Liver (tissue), 9 donors: ENCODE data around the gene FLRT2. TPM values are rescaled to one million over a fixed set of nuclear protein-coding genes. Genes with fewer than 3 reads are reported as not detected.

Source experiments
- DNase-seq: peaks from one replicate; pipeline ENCODE4 v3.0.0-alpha.2; 2017; ENCODE audit warnings: low spot score
- H3K27ac ChIP-seq, 2 donors: one replicate each; pipeline ENCODE4 v1.7.0; 2013; ENCODE audit warnings: inconsistent platforms in 2 of 2, low read length in 2 of 2, control low read depth in 1 of 2, low read depth in 1 of 2, mild to moderate bottlenecking in 1 of 2
- H3K27me3 ChIP-seq, 4 donors: one replicate each; pipeline versions ENCODE4 v1.6.1 to v1.7.0; 2013; ENCODE audit warnings: low read length in 3 of 4, inconsistent platforms in 1 of 4, mild to moderate bottlenecking in 1 of 4, moderate library complexity in 1 of 4; ENCODE audit not compliant: control insufficient read depth in 4 of 4, insufficient read depth in 4 of 4
- H3K36me3 ChIP-seq, 4 donors: one replicate each; pipeline versions ENCODE4 v1.6.1 to v1.7.0; 2013; ENCODE audit warnings: low read length in 3 of 4, mild to moderate bottlenecking in 3 of 4, low read depth in 1 of 4, moderate library complexity in 1 of 4; ENCODE audit not compliant: control insufficient read depth in 4 of 4, insufficient read depth in 3 of 4
- H3K4me1 ChIP-seq, 4 donors: one replicate each; pipeline versions ENCODE4 v1.6.1 to v1.7.0; 2013; ENCODE audit warnings: low read length in 3 of 4, mild to moderate bottlenecking in 3 of 4, moderate library complexity in 1 of 4; ENCODE audit not compliant: control insufficient read depth in 4 of 4, insufficient read depth in 4 of 4
- H3K4me3 ChIP-seq, 3 donors: one replicate each; pipeline versions ENCODE4 v1.6.1 to v1.7.0; 2013; ENCODE audit warnings: low read length in 3 of 3, control low read depth in 1 of 3, low read depth in 1 of 3, mild to moderate bottlenecking in 1 of 3
- H3K9ac ChIP-seq, 2 donors: one replicate each; pipeline ENCODE4 v1.7.0; 2013; ENCODE audit warnings: low read length in 2 of 2, mild to moderate bottlenecking in 2 of 2, moderate library complexity in 2 of 2, control low read depth in 1 of 2, low read depth in 1 of 2
- H3K9me3 ChIP-seq, 4 donors: one replicate each; pipeline versions ENCODE4 v1.6.1 to v1.7.0; 2013; ENCODE audit warnings: low read length in 3 of 4; ENCODE audit not compliant: control insufficient read depth in 4 of 4
- EGR1 ChIP-seq, 2 donors: IDR thresholded peaks; 2 replicates each; pipeline ENCODE4 v1.6.1; 2016 to 2018; ENCODE audit warnings: antibody characterized with exemption in 2 of 2, low read depth in 2 of 2
- FOXA1 ChIP-seq: IDR thresholded peaks from 2 replicates; pipeline ENCODE4 v1.6.1; 2016; ENCODE audit warnings: antibody characterized with exemption
- GABPA ChIP-seq, 2 donors: IDR thresholded peaks in 1 of 2; conservative IDR thresholded peaks in 1 of 2; 2 replicates each; pipeline ENCODE4 v1.6.1; 2016; ENCODE audit warnings: antibody characterized with exemption in 2 of 2, mild to moderate bottlenecking in 1 of 2, moderate library complexity in 1 of 2
- HNF4A ChIP-seq, 2 donors: conservative IDR thresholded peaks; 2 replicates each; pipeline ENCODE4 v1.6.1; 2016; ENCODE audit warnings: antibody characterized with exemption in 2 of 2, mild to moderate bottlenecking in 2 of 2
- JUND ChIP-seq, 2 donors: IDR thresholded peaks; 2 replicates each; pipeline ENCODE4 v1.6.1; 2016; ENCODE audit warnings: antibody characterized with exemption in 2 of 2
- RXRA ChIP-seq, 2 donors: IDR thresholded peaks; 2 replicates each; pipeline ENCODE4 v1.6.1; 2017 to 2018; ENCODE audit warnings: antibody characterized with exemption in 2 of 2, mild to moderate bottlenecking in 1 of 2
- SP1 ChIP-seq: IDR thresholded peaks from 2 replicates; pipeline ENCODE4 v1.6.1; 2018; ENCODE audit warnings: antibody characterized with exemption, mild to moderate bottlenecking
- YY1 ChIP-seq: IDR thresholded peaks from 2 replicates; pipeline ENCODE4 v1.6.1; 2016; ENCODE audit warnings: antibody characterized with exemption, mild to moderate bottlenecking
- WGBS: extraction: QIAGEN DNeasy Blood & Tissue Kit; methylation state at CpG from one replicate; pipeline ENCODE4 v1.1.7; 2013; 5-methylcytosine and 5-hydroxymethylcytosine counted together
- polyA plus RNA-seq, 2 donors: library from polyadenylated mRNA; stranded (reverse) in 1 of 2; unstranded in 1 of 2; fragments of 200-250 nt in 1 of 2; fragments of >200 nt in 1 of 2; fragmentation: Nextera tagmentation in 1 of 2; extraction: Ambion mirVana in 1 of 2; gene quantifications; one replicate each; pipeline versions ENCODE4 v1.2.1 to v1.2.3, GENCODE V29; 2013 to 2015
- total RNA-seq, 2 donors: library from RNA; depleted of rRNA; stranded (reverse); fragments of >200 nt; gene quantifications; one replicate each; pipeline ENCODE4 v1.2.3, GENCODE V29; 2014
- TF ChIP-seq, protein P1 (sequence below): fragments of 150-350 bp; IDR thresholded peaks from 2 replicates; pipeline ENCODE4 v1.5.1; 2017; ENCODE audit warnings: improper control_type of control experiment, low read depth, low read length; ENCODE audit not compliant: missing input control
- TF ChIP-seq, protein P2 (sequence below): IDR thresholded peaks from 2 replicates; pipeline ENCODE4 v1.6.1; 2016; ENCODE audit warnings: antibody characterized with exemption
- TF ChIP-seq, protein P3 (sequence below): IDR thresholded peaks from 2 replicates; pipeline ENCODE4 v1.6.1; 2016; ENCODE audit warnings: antibody characterized with exemption
- TF ChIP-seq, protein P4 (sequence below): IDR thresholded peaks from 2 replicates; pipeline ENCODE4 v1.6.1; 2016; ENCODE audit warnings: antibody characterized with exemption, mild to moderate bottlenecking
- donor health status: healthy.
- donor health status: healthy.
- donor health status: healthy.
- donor health status: healthy.
- donor health status: healthy.

FLRT2 gene
- total and polyA plus RNA-seq, 4 donors: 0.90 to 8.2 (median 1.8) TPM

DNA sequence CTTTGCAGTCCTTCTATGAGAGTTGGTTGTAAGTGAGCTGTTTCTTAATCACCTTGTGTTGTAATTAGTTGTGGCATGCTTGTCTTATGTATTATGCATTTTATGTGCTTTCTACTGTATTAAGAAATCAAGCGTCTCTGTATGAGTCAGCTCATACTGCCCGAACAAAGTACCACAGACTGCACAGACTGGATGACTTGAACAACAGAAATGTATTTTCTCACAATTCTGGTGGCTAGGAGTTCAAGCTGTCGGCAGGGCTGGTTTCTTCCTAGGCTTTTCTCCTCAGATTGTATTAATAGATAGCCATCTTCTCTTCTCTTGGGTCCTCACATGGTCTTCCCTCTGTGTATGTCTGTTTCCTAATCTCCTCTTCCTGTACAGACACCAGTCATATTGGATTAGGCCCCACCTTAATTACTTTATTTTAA is 77.7 kb downstream of the FLRT2 start:
- WGBS: 85% methylated on average over 3 of the region's 3 CpGs
- Histone ChIP-seq H3K4me3 (no peak overlapping the region), H3K9me3 (no peaks in the 10 kb centered on the region), H3K9ac (no peak overlapping the region), H3K4me1 (no peaks in the 10 kb centered on the region), H3K27me3 (no peaks in the 10 kb centered on the region), H3K27ac (no peak overlapping the region), H3K36me3 (no peaks in the 10 kb centered on the region)
- TF ChIP-seq YY1 (no peak), HNF4A (conservative IDR thresholded peaks at IDR 0.05) (no peak), FOXA1 (no peak), SP1 (no peak), EGR1 (IDR thresholded peaks at IDR 0.05; ENCODE audit: low read depth in 2 of 2) (no peak), JUND (IDR thresholded peaks at IDR 0.05) (no peak), GABPA (IDR thresholded peaks at IDR 0.05 in 1 of 2, conservative IDR thresholded peaks at IDR 0.05 in 1 of 2) (no peak), RXRA (IDR thresholded peaks at IDR 0.05) (no peak)
- TF ChIP-seq, protein P1, sequence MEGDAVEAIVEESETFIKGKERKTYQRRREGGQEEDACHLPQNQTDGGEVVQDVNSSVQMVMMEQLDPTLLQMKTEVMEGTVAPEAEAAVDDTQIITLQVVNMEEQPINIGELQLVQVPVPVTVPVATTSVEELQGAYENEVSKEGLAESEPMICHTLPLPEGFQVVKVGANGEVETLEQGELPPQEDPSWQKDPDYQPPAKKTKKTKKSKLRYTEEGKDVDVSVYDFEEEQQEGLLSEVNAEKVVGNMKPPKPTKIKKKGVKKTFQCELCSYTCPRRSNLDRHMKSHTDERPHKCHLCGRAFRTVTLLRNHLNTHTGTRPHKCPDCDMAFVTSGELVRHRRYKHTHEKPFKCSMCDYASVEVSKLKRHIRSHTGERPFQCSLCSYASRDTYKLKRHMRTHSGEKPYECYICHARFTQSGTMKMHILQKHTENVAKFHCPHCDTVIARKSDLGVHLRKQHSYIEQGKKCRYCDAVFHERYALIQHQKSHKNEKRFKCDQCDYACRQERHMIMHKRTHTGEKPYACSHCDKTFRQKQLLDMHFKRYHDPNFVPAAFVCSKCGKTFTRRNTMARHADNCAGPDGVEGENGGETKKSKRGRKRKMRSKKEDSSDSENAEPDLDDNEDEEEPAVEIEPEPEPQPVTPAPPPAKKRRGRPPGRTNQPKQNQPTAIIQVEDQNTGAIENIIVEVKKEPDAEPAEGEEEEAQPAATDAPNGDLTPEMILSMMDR: no peak
- TF ChIP-seq, protein P2, sequence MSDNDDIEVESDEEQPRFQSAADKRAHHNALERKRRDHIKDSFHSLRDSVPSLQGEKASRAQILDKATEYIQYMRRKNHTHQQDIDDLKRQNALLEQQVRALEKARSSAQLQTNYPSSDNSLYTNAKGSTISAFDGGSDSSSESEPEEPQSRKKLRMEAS: no peak
- DNase-seq: no peak

DNA sequence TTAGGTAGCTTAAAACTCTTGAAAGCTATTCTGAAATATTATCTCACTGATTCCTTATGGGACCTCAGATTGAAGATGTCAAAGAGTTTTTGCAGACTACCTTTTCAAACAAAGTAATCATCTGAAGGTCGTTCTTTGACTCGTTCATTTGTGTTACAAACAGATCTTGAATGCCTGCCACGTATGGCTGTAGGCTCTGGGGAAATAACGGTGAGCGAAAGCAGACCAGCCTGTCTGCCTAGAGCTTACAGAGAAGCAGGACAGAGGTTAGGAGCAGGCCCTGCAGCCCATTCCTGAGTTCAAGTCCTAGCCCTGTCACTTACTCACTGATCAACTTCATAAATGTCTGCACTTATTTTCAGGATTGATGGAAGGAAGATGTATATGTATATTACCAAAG is 83.6 kb downstream of the FLRT2 start:
- Histone ChIP-seq H3K36me3 (no peaks in the 10 kb centered on the region), H3K4me3 (no peak overlapping the region)
- TF ChIP-seq, protein P3, sequence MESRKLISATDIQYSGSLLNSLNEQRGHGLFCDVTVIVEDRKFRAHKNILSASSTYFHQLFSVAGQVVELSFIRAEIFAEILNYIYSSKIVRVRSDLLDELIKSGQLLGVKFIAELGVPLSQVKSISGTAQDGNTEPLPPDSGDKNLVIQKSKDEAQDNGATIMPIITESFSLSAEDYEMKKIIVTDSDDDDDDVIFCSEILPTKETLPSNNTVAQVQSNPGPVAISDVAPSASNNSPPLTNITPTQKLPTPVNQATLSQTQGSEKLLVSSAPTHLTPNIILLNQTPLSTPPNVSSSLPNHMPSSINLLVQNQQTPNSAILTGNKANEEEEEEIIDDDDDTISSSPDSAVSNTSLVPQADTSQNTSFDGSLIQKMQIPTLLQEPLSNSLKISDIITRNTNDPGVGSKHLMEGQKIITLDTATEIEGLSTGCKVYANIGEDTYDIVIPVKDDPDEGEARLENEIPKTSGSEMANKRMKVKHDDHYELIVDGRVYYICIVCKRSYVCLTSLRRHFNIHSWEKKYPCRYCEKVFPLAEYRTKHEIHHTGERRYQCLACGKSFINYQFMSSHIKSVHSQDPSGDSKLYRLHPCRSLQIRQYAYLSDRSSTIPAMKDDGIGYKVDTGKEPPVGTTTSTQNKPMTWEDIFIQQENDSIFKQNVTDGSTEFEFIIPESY: no peak
- TF ChIP-seq, protein P1: no peak
- no peak for TF ChIP-seq FOXA1
- TF ChIP-seq YY1: no peak
- TF ChIP-seq, protein P4, sequence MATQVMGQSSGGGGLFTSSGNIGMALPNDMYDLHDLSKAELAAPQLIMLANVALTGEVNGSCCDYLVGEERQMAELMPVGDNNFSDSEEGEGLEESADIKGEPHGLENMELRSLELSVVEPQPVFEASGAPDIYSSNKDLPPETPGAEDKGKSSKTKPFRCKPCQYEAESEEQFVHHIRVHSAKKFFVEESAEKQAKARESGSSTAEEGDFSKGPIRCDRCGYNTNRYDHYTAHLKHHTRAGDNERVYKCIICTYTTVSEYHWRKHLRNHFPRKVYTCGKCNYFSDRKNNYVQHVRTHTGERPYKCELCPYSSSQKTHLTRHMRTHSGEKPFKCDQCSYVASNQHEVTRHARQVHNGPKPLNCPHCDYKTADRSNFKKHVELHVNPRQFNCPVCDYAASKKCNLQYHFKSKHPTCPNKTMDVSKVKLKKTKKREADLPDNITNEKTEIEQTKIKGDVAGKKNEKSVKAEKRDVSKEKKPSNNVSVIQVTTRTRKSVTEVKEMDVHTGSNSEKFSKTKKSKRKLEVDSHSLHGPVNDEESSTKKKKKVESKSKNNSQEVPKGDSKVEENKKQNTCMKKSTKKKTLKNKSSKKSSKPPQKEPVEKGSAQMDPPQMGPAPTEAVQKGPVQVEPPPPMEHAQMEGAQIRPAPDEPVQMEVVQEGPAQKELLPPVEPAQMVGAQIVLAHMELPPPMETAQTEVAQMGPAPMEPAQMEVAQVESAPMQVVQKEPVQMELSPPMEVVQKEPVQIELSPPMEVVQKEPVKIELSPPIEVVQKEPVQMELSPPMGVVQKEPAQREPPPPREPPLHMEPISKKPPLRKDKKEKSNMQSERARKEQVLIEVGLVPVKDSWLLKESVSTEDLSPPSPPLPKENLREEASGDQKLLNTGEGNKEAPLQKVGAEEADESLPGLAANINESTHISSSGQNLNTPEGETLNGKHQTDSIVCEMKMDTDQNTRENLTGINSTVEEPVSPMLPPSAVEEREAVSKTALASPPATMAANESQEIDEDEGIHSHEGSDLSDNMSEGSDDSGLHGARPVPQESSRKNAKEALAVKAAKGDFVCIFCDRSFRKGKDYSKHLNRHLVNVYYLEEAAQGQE: no peak

More for the DNA sequence above, 83.6 kb downstream of the FLRT2 start:
- Histone ChIP-seq H3K27ac (no peak overlapping the region), H3K4me1 (no peaks in the 10 kb centered on the region), H3K9me3 (no peaks in the 10 kb centered on the region), H3K27me3 (no peaks in the 10 kb centered on the region), H3K9ac (no peak overlapping the region)
- 81% methylated on average over 5 of the region's 5 CpGs for WGBS
- DNase-seq: no peak
